ENCODE measurements around the gene TP53BP1.

DNA sequence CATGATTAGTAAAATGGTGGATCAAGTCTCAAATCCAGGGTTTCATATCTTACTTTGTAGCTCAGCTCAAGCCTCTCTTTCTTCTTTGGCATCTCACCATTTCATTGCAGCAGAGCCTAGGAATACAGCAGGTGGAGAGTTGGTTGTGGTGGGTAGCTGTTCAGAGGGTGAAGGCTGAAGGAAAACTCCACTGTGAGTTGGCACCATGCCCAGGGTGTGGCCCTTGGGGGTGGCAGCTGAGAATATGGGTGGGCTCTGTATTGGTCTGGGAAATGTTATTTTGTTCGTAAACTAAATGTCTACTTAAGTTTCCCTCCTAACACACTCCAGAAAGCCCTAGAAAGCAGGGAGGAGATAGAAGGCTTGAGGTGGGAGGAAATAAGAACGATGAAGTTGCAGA is 22.8 kb upstream of the TP53BP1 start:
- no peak for TF ChIP-seq POLR2A (IDR thresholded peaks at IDR 0.05)
- TF ChIP-seq, protein P1, sequence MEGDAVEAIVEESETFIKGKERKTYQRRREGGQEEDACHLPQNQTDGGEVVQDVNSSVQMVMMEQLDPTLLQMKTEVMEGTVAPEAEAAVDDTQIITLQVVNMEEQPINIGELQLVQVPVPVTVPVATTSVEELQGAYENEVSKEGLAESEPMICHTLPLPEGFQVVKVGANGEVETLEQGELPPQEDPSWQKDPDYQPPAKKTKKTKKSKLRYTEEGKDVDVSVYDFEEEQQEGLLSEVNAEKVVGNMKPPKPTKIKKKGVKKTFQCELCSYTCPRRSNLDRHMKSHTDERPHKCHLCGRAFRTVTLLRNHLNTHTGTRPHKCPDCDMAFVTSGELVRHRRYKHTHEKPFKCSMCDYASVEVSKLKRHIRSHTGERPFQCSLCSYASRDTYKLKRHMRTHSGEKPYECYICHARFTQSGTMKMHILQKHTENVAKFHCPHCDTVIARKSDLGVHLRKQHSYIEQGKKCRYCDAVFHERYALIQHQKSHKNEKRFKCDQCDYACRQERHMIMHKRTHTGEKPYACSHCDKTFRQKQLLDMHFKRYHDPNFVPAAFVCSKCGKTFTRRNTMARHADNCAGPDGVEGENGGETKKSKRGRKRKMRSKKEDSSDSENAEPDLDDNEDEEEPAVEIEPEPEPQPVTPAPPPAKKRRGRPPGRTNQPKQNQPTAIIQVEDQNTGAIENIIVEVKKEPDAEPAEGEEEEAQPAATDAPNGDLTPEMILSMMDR (IDR thresholded peaks at IDR 0.05) = no peak
